LHCN-M2 (cell line): ENCODE results near the gene G2E3. TPM values are rescaled to one million over a fixed set of nuclear protein-coding genes. Genes with fewer than 3 reads are reported as not detected.

Experiments
- DNase-seq: peaks from one replicate; pipeline ENCODE4 v3.0.0-alpha.2; 2012; ENCODE audit warnings: low read depth
- total RNA-seq: library from RNA; depleted of rRNA; stranded (reverse); fragments of >200 nt; gene quantifications from 2 replicates; pipeline ENCODE4 v1.2.3, GENCODE V29; 2014; rRNA removed

Gene G2E3
- total RNA-seq, 1 experiment from 2014 or later, result 29.0 TPM

- DNase-seq, result no peak
Observed at GRCh38 chr14:30655658-30656057, 96.7 kb downstream of the G2E3 start.

GRCh38 chr14:30656190-30656632, 97.3 kb downstream of the G2E3 start:
- DNase-seq, result peak; percentile 36

- DNase-seq, result no peak
Observed at GRCh38 chr14:30657050-30657449, 98.1 kb downstream of the G2E3 start.

GRCh38 chr14:30657606-30658163, 98.7 kb downstream of the G2E3 start:
- peak; percentile 5 for DNase-seq

GRCh38 chr14:30658645-30659044, 99.7 kb downstream of the G2E3 start:
- DNase-seq, result no peak

- DNase-seq, result no peak
Observed at GRCh38 chr14:30669594-30669993, 110.6 kb downstream of the G2E3 start.

Other genes with a start within 250 kb of the G2E3 start
- 61.4 and 63.3 TPM in 2 replicates for gene SCFD1, start 63.2 kb downstream of the G2E3 start, total RNA-seq